HepG2 (cell line): ENCODE data around the gene SPINK4. TPM values are rescaled to one million over a fixed set of nuclear protein-coding genes. Genes with fewer than 3 reads are reported as not detected.

Experiments used
- BRD4 ChIP-seq: sonication (generic); formaldehyde crosslinking; IDR thresholded peaks from 2 replicates; pipeline ENCODE4 v1.4.0; 2020; ENCODE audit warnings: missing genetic modification reagents
- CREM ChIP-seq, 2 experiments: sonication (generic) in 1 of 2; formaldehyde crosslinking in 1 of 2; IDR thresholded peaks; 2 replicates each; pipeline versions ENCODE4 v1.4.0 to v1.6.1; 2016 to 2020; ENCODE audit warnings: antibody characterized with exemption in 1 of 2, mild to moderate bottlenecking in 1 of 2, missing genetic modification reagents in 1 of 2
- EZH2 ChIP-seq: conservative IDR thresholded peaks from 2 replicates; pipeline ENCODE4 v1.6.1; 2012; ENCODE audit warnings: mild to moderate bottlenecking, low read depth, low read length, moderate library complexity
- FOXK2 ChIP-seq: fragments of 450-650 bp; IDR thresholded peaks from 2 replicates; pipeline ENCODE4 v1.6.1; 2016
- KLF11 ChIP-seq: IDR thresholded peaks from 2 replicates; pipeline ENCODE4 v1.6.1; 2016; ENCODE audit warnings: missing compliant biosample characterization
- NFYC ChIP-seq: IDR thresholded peaks from 2 replicates; pipeline ENCODE4 v1.6.1; 2016; ENCODE audit warnings: missing genetic modification reagents, missing compliant biosample characterization
- PAF1 ChIP-seq: IDR thresholded peaks from 2 replicates; pipeline ENCODE4 v1.6.1; 2016; ENCODE audit warnings: missing genetic modification reagents, missing compliant biosample characterization
- PHB2 ChIP-seq: fragments of 450-650 bp; IDR thresholded peaks from 2 replicates; pipeline ENCODE4 v1.6.1; 2018; ENCODE audit not compliant: partially characterized antibody
- POLR2A ChIP-seq, 2 experiments: IDR thresholded peaks; 2 replicates each; pipeline ENCODE4 v1.6.1; 2011; ENCODE audit warnings: low read depth in 2 of 2, low read length in 2 of 2, mild to moderate bottlenecking in 1 of 2, moderate library complexity in 1 of 2; ENCODE audit not compliant: insufficient read depth in 1 of 2
- RAD51 ChIP-seq: fragments of 450-650 bp; IDR thresholded peaks from 2 replicates; pipeline ENCODE4 v1.6.1; 2016; ENCODE audit warnings: borderline replicate concordance
- SPEN ChIP-seq: sonication (generic); formaldehyde crosslinking; IDR thresholded peaks from 2 replicates; pipeline ENCODE4 v1.5.1; 2020; ENCODE audit warnings: low read depth, mild to moderate bottlenecking, missing genetic modification reagents
- STAT5B ChIP-seq: sonication (generic); formaldehyde crosslinking; IDR thresholded peaks from 2 replicates; pipeline ENCODE4 v1.4.0; 2020; ENCODE audit warnings: missing genetic modification reagents
- ZNF468 ChIP-seq: sonication (generic); formaldehyde crosslinking; IDR thresholded peaks from 2 replicates; pipeline ENCODE4 v1.8.0; 2022; ENCODE audit warnings: mild to moderate bottlenecking, moderate library complexity, missing genetic modification reagents
- ZNF607 ChIP-seq: sonication (generic); formaldehyde crosslinking; IDR thresholded peaks from 2 replicates; pipeline ENCODE4 v1.5.1; 2020; ENCODE audit warnings: missing genetic modification reagents, mild to moderate bottlenecking, borderline replicate concordance
- ZNF724P ChIP-seq: sonication (generic); formaldehyde crosslinking; IDR thresholded peaks from 2 replicates; pipeline ENCODE4 v1.8.0; 2022; ENCODE audit warnings: missing genetic modification reagents, borderline replicate concordance
- ZSCAN29 ChIP-seq: sonication (generic); formaldehyde crosslinking; conservative IDR thresholded peaks from 2 replicates; pipeline ENCODE4 v1.4.0; 2020; ENCODE audit warnings: mild to moderate bottlenecking, missing genetic modification reagents
- ZSCAN9 ChIP-seq: IDR thresholded peaks from 2 replicates; pipeline ENCODE4 v1.6.1; 2016; ENCODE audit warnings: borderline replicate concordance
- ZZZ3 ChIP-seq: sonication (generic); formaldehyde crosslinking; IDR thresholded peaks from 2 replicates; pipeline ENCODE4 v1.4.0; 2020; ENCODE audit warnings: missing genetic modification reagents, mild to moderate bottlenecking, borderline replicate concordance
- polyA plus RNA-seq, 8 experiments: library from polyadenylated mRNA; depleted of rRNA in 3 of 8; stranded (reverse) in 7 of 8; unstranded in 1 of 8; fragments of >200 nt; fragmentation: Illumina TruSeq in 4 of 8; extraction: Trizol in 4 of 8; gene quantifications; 2 replicates each; pipeline versions ENCODE4 v1.2.1 to v1.2.3, GENCODE V29; 2011 to 2016; ENCODE audit warnings: low read depth in 4 of 8, missing spikeins in 1 of 8, mixed read lengths in 1 of 8; ENCODE audit not compliant: insufficient read depth in 1 of 8
- total RNA-seq, 5 experiments: library from RNA; depleted of rRNA; stranded (reverse); fragments of >200 nt; fragmentation: Illumina TruSeq; extraction: Trizol; gene quantifications; 2 replicates each; pipeline ENCODE4 v1.2.3, GENCODE V29; 2016; ENCODE audit warnings: low read depth in 1 of 5
- TF ChIP-seq, protein P1 (sequence below): sonication (generic); formaldehyde crosslinking; IDR thresholded peaks from 2 replicates; pipeline ENCODE4 v1.9.0; 2021; ENCODE audit warnings: missing genetic modification reagents, borderline replicate concordance
- TF ChIP-seq, protein P2 (sequence below): sonication (generic); formaldehyde crosslinking; IDR thresholded peaks from 2 replicates; pipeline ENCODE4 v1.8.0; 2022; ENCODE audit warnings: mild to moderate bottlenecking, missing genetic modification reagents, borderline replicate concordance
- TF ChIP-seq, protein P3 (sequence below), 2 experiments: fragments of 450-650 bp in 1 of 2; sonication (generic) in 1 of 2; formaldehyde crosslinking; IDR thresholded peaks; 2 replicates each; pipeline versions ENCODE4 v1.5.0 to v1.8.0; 2020 to 2022; ENCODE audit warnings: mild to moderate bottlenecking in 1 of 2, missing genetic modification reagents in 1 of 2
- TF ChIP-seq, protein P4 (sequence below): sonication (generic); formaldehyde crosslinking; IDR thresholded peaks from 2 replicates; pipeline ENCODE4 v1.5.1; 2020; ENCODE audit warnings: missing genetic modification reagents, mild to moderate bottlenecking, borderline replicate concordance
- TF ChIP-seq, protein P5 (sequence below): fragments of 450-650 bp; IDR thresholded peaks from 2 replicates; pipeline ENCODE4 v1.6.1; 2017

SPINK4 gene
- total and polyA plus RNA-seq, 2 of the 13 experiments (the other 11 are each of a cell fraction or from before 2014, with no cell fraction given) = 0.53 to 3.4 TPM

DNA sequence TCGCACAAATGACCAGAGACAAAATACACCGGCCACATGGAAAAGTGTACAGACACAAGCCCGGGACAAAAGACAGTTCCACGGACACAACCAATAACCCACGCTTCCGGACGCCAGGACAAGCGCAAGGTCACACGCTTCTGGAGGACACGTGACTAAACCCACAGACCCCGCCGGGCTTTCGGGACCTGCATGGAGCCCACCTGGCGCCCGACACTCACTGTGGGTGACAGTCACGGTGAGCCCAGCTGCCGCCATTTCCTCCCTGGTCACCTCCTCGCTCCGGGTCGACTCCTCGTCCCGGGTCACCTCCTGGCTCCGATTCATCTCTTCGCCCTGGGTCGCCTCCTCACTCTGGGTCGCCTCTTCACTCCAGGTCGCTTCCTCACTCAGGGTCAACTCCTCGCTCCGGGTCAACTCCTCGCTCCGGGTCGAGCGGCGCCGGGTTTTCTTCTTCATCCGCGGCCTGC, 24.1 kb downstream of the SPINK4 start (continued):
- TF ChIP-seq, protein P1, sequence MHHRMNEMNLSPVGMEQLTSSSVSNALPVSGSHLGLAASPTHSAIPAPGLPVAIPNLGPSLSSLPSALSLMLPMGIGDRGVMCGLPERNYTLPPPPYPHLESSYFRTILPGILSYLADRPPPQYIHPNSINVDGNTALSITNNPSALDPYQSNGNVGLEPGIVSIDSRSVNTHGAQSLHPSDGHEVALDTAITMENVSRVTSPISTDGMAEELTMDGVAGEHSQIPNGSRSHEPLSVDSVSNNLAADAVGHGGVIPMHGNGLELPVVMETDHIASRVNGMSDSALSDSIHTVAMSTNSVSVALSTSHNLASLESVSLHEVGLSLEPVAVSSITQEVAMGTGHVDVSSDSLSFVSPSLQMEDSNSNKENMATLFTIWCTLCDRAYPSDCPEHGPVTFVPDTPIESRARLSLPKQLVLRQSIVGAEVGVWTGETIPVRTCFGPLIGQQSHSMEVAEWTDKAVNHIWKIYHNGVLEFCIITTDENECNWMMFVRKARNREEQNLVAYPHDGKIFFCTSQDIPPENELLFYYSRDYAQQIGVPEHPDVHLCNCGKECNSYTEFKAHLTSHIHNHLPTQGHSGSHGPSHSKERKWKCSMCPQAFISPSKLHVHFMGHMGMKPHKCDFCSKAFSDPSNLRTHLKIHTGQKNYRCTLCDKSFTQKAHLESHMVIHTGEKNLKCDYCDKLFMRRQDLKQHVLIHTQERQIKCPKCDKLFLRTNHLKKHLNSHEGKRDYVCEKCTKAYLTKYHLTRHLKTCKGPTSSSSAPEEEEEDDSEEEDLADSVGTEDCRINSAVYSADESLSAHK (CRISPR knock-in tag) = no peak
- TF ChIP-seq, protein P2, sequence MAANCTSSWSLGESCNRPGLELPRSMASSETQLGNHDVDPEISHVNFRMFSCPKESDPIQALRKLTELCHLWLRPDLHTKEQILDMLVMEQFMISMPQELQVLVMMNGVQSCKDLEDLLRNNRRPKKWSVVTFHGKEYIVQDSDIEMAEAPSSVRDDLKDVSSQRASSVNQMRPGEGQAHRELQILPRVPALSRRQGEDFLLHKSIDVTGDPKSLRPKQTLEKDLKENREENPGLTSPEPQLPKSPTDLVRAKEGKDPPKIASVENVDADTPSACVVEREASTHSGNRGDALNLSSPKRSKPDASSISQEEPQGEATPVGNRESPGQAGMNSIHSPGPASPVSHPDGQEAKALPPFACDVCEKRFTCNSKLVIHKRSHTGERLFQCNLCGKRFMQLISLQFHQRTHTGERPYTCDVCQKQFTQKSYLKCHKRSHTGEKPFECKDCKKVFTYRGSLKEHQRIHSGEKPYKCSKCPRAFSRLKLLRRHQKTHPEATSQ (CRISPR knock-in tag) = 0 out of 2 replicates have a peak, but pooled peaks have one; percentile 13
- TF ChIP-seq ZNF724P (CRISPR knock-in tag) (0 out of 2 replicates have a peak, but pooled peaks have one; percentile 10), NFYC (CRISPR knock-in tag) (no peak), ZSCAN9 (CRISPR knock-in tag) (0 out of 2 replicates have a peak, but pooled peaks have one; percentile 21), RAD51 (peak; percentile 44; the same call in 1 of the 2 replicates), ZNF468 (CRISPR knock-in tag) (no peak), PAF1 (CRISPR knock-in tag) (no peak), CREM (IDR thresholded peaks at IDR 0.05) (no peak), CREM (CRISPR knock-in tag; IDR thresholded peaks at IDR 0.05) (no peak), KLF11 (no peak), EZH2 (no peak), ZNF607 (CRISPR knock-in tag) (0 out of 2 replicates have a peak, but pooled peaks have one; percentile 31), ZSCAN29 (CRISPR knock-in tag) (peak; percentile 13; the same call in 1 of the 2 replicates), STAT5B (CRISPR knock-in tag) (no peak), SPEN (CRISPR knock-in tag) (no peak), ZZZ3 (CRISPR knock-in tag) (no peak), FOXK2 (no peak), PHB2 (no peak), BRD4 (CRISPR knock-in tag) (no peak), POLR2A (IDR thresholded peaks at IDR 0.05; ENCODE audit: insufficient read depth in 1 of 2, low read depth in 2 of 2, low read length in 2 of 2) (peak in 1 of 2 experiments; percentile 3; a peak in 1 of 4 replicates)
- TF ChIP-seq, protein P3, sequence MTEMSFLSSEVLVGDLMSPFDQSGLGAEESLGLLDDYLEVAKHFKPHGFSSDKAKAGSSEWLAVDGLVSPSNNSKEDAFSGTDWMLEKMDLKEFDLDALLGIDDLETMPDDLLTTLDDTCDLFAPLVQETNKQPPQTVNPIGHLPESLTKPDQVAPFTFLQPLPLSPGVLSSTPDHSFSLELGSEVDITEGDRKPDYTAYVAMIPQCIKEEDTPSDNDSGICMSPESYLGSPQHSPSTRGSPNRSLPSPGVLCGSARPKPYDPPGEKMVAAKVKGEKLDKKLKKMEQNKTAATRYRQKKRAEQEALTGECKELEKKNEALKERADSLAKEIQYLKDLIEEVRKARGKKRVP (CRISPR knock-in tag; IDR thresholded peaks at IDR 0.05) = no peak
- TF ChIP-seq, protein P4, sequence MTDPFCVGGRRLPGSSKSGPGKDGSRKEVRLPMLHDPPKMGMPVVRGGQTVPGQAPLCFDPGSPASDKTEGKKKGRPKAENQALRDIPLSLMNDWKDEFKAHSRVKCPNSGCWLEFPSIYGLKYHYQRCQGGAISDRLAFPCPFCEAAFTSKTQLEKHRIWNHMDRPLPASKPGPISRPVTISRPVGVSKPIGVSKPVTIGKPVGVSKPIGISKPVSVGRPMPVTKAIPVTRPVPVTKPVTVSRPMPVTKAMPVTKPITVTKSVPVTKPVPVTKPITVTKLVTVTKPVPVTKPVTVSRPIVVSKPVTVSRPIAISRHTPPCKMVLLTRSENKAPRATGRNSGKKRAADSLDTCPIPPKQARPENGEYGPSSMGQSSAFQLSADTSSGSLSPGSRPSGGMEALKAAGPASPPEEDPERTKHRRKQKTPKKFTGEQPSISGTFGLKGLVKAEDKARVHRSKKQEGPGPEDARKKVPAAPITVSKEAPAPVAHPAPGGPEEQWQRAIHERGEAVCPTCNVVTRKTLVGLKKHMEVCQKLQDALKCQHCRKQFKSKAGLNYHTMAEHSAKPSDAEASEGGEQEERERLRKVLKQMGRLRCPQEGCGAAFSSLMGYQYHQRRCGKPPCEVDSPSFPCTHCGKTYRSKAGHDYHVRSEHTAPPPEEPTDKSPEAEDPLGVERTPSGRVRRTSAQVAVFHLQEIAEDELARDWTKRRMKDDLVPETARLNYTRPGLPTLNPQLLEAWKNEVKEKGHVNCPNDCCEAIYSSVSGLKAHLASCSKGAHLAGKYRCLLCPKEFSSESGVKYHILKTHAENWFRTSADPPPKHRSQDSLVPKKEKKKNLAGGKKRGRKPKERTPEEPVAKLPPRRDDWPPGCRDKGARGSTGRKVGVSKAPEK (CRISPR knock-in tag) = no peak
- TF ChIP-seq, protein P5, sequence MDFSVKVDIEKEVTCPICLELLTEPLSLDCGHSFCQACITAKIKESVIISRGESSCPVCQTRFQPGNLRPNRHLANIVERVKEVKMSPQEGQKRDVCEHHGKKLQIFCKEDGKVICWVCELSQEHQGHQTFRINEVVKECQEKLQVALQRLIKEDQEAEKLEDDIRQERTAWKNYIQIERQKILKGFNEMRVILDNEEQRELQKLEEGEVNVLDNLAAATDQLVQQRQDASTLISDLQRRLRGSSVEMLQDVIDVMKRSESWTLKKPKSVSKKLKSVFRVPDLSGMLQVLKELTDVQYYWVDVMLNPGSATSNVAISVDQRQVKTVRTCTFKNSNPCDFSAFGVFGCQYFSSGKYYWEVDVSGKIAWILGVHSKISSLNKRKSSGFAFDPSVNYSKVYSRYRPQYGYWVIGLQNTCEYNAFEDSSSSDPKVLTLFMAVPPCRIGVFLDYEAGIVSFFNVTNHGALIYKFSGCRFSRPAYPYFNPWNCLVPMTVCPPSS = no peak
